ENCODE measurements around the gene YBEY.
A peak's percentile ranks its signal among the peaks of the same experiment; 100 is the strongest.

Gene YBEY

DNA sequence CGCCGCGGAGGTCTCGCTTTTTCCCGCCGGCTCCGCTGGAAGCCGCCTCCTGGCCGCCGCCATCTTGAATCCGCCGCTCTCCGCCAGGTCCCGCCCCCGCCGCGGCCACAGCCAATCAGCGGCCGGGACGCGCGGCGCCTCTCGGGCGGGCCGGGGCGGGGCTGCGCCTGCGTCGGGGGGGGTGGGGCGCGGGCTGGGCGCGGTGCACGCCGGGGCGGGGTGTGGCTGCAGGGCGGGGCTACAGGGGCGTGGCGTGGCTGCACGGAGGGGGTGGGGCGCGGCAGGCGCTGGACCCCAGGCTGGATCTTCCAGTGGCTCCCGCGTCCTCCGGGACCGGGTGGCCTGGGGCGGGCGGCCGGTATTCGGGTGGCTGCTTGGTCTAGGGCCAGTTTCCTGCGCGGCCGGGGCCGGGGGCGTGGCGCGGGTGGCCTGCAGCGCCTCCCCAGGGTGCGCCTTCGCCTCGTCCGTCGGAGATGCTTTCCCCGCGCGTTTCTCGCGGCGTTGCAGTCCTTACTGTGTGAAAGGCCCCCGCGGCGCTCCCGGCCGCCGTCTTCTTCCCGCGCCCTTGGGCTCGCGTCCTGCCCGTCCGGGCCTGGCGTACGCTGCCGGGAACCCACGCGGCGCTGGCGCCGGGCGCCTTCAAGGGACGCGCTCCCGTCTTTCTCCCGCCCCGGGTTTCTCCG lies 38.4 kb downstream of the YBEY start:
- peak; percentile 81 to 91 for DNase-seq (ENCODE audit: low read depth in 2 of 2)

DNA sequence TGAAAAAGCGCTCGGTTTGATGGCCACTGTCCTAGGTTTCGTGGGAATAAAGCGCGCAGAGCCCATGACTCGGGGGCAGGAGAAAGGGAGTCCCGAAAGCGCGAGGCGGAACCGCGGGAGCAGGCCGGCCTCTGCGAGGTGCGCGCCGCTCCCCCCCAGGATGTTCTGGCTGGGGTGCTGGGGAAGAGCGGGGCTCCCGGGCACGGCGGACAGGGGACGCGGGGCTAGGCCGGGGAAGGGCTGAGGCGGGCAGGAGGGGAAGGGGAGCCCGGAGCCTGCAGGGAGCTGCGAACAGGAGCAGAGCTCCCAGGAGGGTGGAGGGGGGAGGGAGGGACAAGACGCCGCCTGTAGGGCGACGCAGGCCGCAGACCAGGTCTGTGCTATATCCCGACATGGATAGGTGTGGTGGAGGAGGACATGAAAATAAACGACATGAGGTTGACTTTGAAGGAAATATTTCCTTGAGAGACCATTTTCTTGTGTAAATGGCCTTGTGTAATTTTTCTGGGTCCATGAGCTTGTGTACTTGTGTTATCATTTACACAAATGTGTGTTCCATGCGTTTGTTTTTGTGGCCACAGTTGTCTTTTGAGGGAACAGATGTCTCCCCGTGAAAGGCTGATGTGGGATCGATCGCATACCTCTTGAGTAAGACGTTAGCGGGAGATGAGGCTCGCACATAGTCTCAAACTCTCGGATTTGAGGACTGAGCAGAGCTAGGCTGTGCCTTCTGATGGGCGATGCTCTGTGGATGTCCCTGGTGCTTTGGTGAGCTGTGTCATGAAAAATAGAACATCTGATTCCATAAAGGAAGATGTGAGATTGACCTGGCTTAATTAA lies 39.2 kb downstream of the YBEY start:
- TF ChIP-seq CTCF (IDR thresholded peaks at IDR 0.05; ENCODE audit: low read depth, low read length) = peak; percentile 36
- peak; percentile 52 to 58 for DNase-seq (ENCODE audit: low read depth in 2 of 2)
- H3K4me3 ChIP-seq (replicated peaks in 1 of 2; ENCODE audit: low read depth in 2 of 2, low read length in 2 of 2) = peak overlapping the region; percentile 74

More for the DNA sequence above, 38.4 kb downstream of the YBEY start:
- TF ChIP-seq CTCF (IDR thresholded peaks at IDR 0.05; ENCODE audit: low read depth, low read length) = no peak
- peak overlapping the region; percentile 95 to 96 for H3K4me3 ChIP-seq (replicated peaks in 1 of 2; ENCODE audit: low read depth in 2 of 2, low read length in 2 of 2)

DNA sequence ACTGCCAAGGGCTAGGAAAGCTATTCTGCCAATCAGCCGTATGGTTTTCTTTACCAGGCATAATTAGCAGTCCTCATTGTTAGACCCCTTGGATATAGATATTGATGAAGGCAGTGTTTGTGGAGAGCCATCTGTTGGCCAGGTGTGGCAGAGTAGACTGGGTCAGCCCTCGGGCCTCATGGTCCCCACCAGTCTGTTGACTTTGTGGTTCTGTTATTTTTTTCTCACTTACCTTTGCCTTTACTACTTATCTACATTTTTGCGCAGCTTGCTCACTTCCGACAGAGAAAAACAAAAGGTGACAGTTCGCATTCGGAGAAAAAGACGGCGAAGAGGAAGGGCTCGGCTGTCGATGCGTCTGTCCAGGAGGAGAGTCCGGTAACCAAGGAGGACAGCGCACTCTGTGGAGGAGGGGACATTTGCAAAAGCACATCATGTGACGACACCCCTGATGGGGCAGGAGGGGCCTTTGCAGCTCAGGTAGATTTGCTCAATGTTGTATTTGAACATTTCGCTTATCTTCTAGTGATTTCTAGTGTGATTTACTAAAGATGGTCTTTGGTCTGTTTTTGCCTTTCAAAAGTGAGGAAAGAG lies 40.1 kb downstream of the YBEY start:
- no peak for DNase-seq (ENCODE audit: low read depth in 2 of 2)
- no peak overlapping the region for H3K4me3 ChIP-seq (replicated peaks in 1 of 2; ENCODE audit: low read depth in 2 of 2, low read length in 2 of 2)
- TF ChIP-seq CTCF (IDR thresholded peaks at IDR 0.05; ENCODE audit: low read depth, low read length) = no peak

DNA sequence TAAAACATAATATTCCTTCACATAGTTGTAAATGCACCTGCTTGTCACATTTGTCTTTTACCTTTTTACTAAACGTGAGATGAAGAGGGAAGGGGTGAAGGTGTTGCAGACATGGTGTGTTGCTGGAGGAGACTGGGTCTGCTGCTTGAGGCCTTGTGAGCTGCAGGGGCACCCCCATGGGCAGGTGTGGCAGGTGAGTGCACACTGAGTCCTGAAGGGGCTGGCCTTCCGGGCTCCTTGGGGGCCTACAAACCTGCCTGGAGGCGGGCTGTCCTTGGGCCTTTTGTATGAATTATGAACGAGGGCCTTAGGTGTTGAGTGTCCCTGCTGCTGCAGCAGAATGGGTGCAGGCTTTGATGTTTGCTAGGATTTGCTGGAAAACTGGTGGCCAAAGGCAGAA lies 41.6 kb downstream of the YBEY start:
- H3K4me3 ChIP-seq (replicated peaks in 1 of 2; ENCODE audit: low read depth in 2 of 2, low read length in 2 of 2) = no peak overlapping the region
- DNase-seq (ENCODE audit: low read depth in 2 of 2) = no peak

DNA sequence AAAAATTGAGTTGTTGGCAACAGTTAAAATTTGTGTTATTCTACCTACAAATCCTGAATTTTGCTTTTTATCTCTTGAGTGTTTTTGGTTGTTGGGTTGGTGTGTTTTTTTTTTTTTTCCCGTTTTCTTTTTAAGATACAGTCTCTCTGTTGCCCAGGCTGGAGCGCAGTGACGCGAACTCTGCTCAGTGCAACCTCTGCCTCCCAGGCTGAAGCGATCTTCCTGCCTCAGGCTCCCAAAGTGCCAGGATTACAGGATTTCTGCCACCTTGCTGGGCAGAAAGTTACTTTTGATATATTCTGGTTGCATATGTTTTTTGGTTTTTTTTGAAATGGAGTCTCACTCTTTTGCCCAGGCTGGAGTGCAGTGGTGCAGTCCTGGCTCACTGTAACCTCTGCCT lies 42.0 kb downstream of the YBEY start:
- H3K4me3 ChIP-seq (replicated peaks in 1 of 2; ENCODE audit: low read depth in 2 of 2, low read length in 2 of 2) = no peak overlapping the region
- DNase-seq (ENCODE audit: low read depth in 2 of 2) = no peak
- TF ChIP-seq CTCF (IDR thresholded peaks at IDR 0.05; ENCODE audit: low read depth, low read length) = no peak

More for the DNA sequence above, 41.6 kb downstream of the YBEY start:
- no peak for TF ChIP-seq CTCF (IDR thresholded peaks at IDR 0.05; ENCODE audit: low read depth, low read length)

DNA sequence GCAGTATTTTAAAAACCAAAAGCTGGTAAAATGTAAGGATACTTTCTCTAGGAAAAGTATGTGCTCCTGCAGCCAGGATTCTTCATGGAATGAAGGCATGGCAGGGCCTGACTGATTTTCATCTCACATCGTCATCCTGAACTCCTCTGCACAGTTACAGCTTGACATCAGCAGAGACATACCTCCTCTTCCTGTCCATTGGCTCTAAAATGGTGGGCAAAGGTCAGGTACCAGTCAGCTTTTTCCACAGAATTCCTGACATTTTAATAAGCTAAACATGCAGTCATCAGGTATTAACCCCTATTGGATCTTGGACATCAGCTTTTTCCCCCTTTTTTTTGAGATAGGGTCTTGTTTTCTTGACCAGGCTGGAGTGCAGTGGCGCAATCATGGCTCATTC lies 43.7 kb downstream of the YBEY start:
- no peak overlapping the region for H3K4me3 ChIP-seq (replicated peaks in 1 of 2; ENCODE audit: low read depth in 2 of 2, low read length in 2 of 2)
- TF ChIP-seq CTCF (IDR thresholded peaks at IDR 0.05; ENCODE audit: low read depth, low read length) = no peak
- no peak for DNase-seq (ENCODE audit: low read depth in 2 of 2)
